GM13977 (cell line): ENCODE data around the gene TCF12.
"Not testable (repeated sequence)": the region's sequence is repeated elsewhere in the genome, so short reads cannot be mapped to it uniquely, and the experiment has no call there.

Experiments used
- DNase-seq: peaks from one replicate; pipeline ENCODE4 v3.0.0; 2012; ENCODE audit warnings: low spot score
- CTCF ChIP-seq: IDR thresholded peaks from 2 replicates; pipeline ENCODE4 v1.5.1; 2012; ENCODE audit warnings: mild to moderate bottlenecking, control low read depth; ENCODE audit not compliant: insufficient read depth; ENCODE audit errors: extremely low read depth, missing control alignments
- in situ Hi-C: fragments of 300-500 bp; cut with MboI; formaldehyde crosslinking; loops from one replicate; pipeline ENCODE4 v1.12.0; 2022; ENCODE audit warnings: low sequenced_read_pairs, low pct_unique_long_range_greater_than_20kb, mixed read lengths, inconsistent platforms; ENCODE audit not compliant: unreplicated experiment

The TCF12 gene

GRCh38 chr15:57148262-57148661, 229.8 kb downstream of the TCF12 start:
- in situ Hi-C loops = loop anchor here (5.0 to 25.0 kb wide), 3 partner anchors 159 to 661 kb away; no protein-coding TSS in a partner anchor
- TF ChIP-seq CTCF = no peak
- DNase-seq = no peak

GRCh38 chr15:57149196-57149595, 230.8 kb downstream of the TCF12 start:
- no peak for DNase-seq
- in situ Hi-C loops = loop anchor here (5.0 to 25.0 kb wide), 3 partner anchors 158 to 662 kb away; no protein-coding TSS in a partner anchor
- no peak for TF ChIP-seq CTCF

GRCh38 chr15:57150066-57150865, 231.8 kb downstream of the TCF12 start:
- in situ Hi-C loops = no loop called here
- no peak for TF ChIP-seq CTCF

GRCh38 chr15:57150866-57151203, 232.4 kb downstream of the TCF12 start:
- in situ Hi-C loops, DNase-seq: not testable (repeated sequence)

More at GRCh38 chr15:57150066-57150865, 231.8 kb downstream of the TCF12 start:
- DNase-seq = no peak

DNA sequence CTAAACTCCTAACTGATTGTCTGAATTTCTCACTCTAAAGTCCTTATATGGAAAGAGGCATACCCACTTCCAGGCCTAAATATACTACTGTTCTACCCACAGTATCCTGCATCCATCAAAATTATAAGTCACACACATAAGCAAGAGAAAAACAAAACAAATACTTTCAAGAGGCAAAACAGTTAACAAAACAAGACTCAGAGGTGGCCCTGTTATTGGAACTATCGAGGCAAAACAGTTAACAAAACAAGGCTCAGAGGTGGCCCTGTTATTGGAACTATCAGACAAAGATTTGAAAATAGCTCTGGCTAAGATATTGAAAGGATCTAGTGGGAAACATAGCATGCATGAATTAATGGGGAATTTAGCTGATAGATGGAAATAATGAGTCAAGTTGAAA, 233.7 kb downstream of the TCF12 start:
- in situ Hi-C loops = no loop called here
- no peak for DNase-seq
- TF ChIP-seq CTCF = no peak

DNA sequence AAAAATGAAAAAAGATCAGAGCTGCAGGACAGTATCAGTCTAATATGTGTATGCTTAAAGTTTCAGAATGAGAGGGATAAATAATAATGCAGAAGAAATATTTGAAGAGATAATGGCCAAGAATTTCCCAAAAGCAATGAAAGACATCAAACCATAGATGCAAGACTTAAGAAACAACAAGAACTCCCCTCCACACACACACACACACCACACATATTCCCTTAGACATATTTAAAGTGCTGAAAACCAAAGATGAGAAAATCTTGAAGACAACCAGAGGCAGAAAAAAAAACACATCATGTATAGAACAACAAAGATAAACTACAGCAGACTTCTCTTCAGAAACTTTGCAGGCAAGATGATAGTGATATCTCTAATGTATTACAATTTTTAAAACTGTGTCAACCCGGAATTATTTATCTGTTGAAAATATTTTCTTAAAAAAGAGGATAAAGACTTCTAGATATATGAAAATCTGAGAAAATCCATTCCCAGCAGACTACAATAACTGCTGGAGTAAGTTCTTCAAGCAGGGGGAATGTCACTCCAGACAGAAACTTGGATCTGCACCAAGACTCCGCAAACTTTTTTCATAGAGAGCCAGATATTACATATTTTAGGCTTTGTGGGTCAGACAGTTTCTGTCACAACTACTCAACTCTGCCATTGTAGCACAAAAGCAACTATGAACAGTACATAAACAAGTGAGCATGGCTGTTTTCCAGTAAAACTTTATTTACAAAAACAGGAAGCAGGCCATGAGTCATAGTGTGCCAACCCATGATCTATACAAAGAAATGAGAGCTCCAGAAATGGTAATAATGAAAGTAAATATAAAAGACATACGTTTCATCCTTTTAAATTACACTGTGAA, 234.5 kb downstream of the TCF12 start:
- TF ChIP-seq CTCF = no peak
- in situ Hi-C loops = no loop called here
- DNase-seq = no peak
